Smooth muscle cell (in vitro differentiated cells): ENCODE results near the gene PPEF1. TPM values are rescaled to one million over a fixed set of nuclear protein-coding genes. Genes with fewer than 3 reads are reported as not detected.

Source experiments
- DNase-seq: peaks from one replicate; lab custom pipeline; 2025; ENCODE audit not compliant: unreplicated experiment; lab: John Stamatoyannopoulos, UW
- H2AFZ ChIP-seq: fragments of 200-600 bp; sonication (generic); 2 replicates; pipeline ENCODE4 v1.6.0; 2016; ENCODE audit warnings: antibody characterized with exemption, low read depth, mild to moderate bottlenecking
- H3F3A ChIP-seq: fragments of 200-600 bp; sonication (generic); 2 replicates; pipeline ENCODE4 v1.6.0; 2017; ENCODE audit warnings: antibody characterized with exemption, low read depth
- H3K27ac ChIP-seq: fragments of 200-600 bp; sonication (generic); 2 replicates; pipeline ENCODE4 v1.5.1; 2016; ENCODE audit warnings: low read depth, mild to moderate bottlenecking
- H3K27me3 ChIP-seq: fragments of 200-600 bp; sonication (generic); 2 replicates; pipeline ENCODE4 v1.6.1; 2016; ENCODE audit warnings: low read depth, mild to moderate bottlenecking
- H3K36me3 ChIP-seq: fragments of 200-600 bp; sonication (generic); 2 replicates; pipeline ENCODE4 v1.5.1; 2016; ENCODE audit warnings: low read depth
- H3K4me1 ChIP-seq: fragments of 200-600 bp; sonication (generic); 2 replicates; pipeline ENCODE4 v1.5.1; 2016; ENCODE audit warnings: low read depth
- H3K4me2 ChIP-seq: fragments of 200-600 bp; sonication (generic); 2 replicates; pipeline ENCODE4 v1.6.0; 2016; ENCODE audit warnings: mild to moderate bottlenecking
- H3K4me3 ChIP-seq: fragments of 200-600 bp; sonication (generic); 2 replicates; pipeline ENCODE4 v1.5.1; 2016; ENCODE audit warnings: mild to moderate bottlenecking
- H3K79me2 ChIP-seq: fragments of 200-600 bp; sonication (generic); 2 replicates; pipeline ENCODE4 v1.6.0; 2016; ENCODE audit warnings: low read depth, mild to moderate bottlenecking
- H3K9ac ChIP-seq: fragments of 200-600 bp; sonication (generic); 2 replicates; pipeline ENCODE4 v1.6.0; 2016; ENCODE audit warnings: low read depth
- H3K9me3 ChIP-seq: fragments of 200-600 bp; sonication (generic); replicated peaks from 2 replicates; pipeline ENCODE4 v1.5.1; 2016; ENCODE audit warnings: low read depth
- H4K20me1 ChIP-seq: fragments of 200-600 bp; sonication (generic); 2 replicates; pipeline ENCODE4 v1.6.0; 2016; ENCODE audit warnings: low read depth
- CTCF ChIP-seq: fragments of 200-600 bp; sonication (generic); IDR thresholded peaks from 2 replicates; pipeline ENCODE4 v1.5.1; 2017; ENCODE audit warnings: borderline replicate concordance, mild to moderate bottlenecking, antibody characterized with exemption; ENCODE audit not compliant: insufficient read depth, poor library complexity, severe bottlenecking
- WGBS: methylation state at CpG from one replicate; pipeline ENCODE4 v1.1.7; 2016; ENCODE audit warnings: low lambda C conversion rate; 5-methylcytosine and 5-hydroxymethylcytosine counted together
- polyA plus RNA-seq: library from polyadenylated mRNA; unstranded; fragments of >200 nt; fragmentation: Nextera tagmentation; extraction: Ambion mirVana; gene quantifications from 2 replicates; pipeline ENCODE4 v1.2.1, GENCODE V29; 2016
- total RNA-seq: library from RNA; depleted of rRNA; stranded (reverse); fragments of >200 nt; gene quantifications from 2 replicates; pipeline ENCODE4 v1.2.3, GENCODE V29; 2014

PPEF1 gene
- total and polyA plus RNA-seq, 2 experiments from 2014 or later: 0.32 to 0.40 TPM

DNA sequence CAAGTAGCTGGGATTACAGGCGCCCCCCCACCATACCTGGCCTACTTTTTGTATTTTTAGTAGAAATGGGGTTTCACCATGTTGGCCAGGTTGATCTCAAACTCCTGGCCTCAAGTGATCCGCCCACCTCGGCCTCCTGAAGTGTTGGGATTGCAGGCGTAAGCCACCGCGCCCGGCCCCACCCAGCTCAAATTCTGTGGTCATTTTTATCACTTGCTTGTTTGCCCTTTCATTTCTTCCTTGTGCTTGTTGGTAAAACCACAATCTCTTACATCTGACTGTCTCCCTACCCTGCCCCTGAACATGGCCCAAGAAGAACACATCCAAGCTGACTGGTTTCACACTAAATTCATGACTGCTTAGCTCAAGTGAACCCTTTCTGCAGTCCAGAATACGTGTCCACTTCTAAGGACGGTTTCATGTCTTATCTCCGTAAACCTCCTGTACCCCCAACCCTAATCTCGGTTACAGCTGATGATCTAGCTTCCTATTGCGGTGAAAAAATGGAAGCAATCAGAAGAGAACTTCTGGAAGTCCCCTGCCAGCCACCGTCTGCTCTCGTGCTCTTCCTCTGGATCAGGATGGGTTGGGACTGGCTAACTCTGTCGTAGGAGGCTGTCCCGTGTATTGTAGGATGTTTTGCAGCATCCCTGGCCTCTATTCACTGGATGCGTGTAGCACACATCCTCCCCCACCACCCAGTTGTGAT, 30.1 kb upstream of the PPEF1 start:
- Histone ChIP-seq H3F3A (no peaks in the 10 kb centered on the region), H3K4me3 (no peak overlapping the region), H3K79me2 (no peaks in the 10 kb centered on the region), H3K36me3 (no peaks in the 10 kb centered on the region), H3K27me3 (no peaks in the 10 kb centered on the region), H3K9me3 (no peaks in the 10 kb centered on the region), H4K20me1 (no peaks in the 10 kb centered on the region), H3K27ac (no peak overlapping the region), H3K4me2 (no peak overlapping the region), H3K4me1 (no peaks in the 10 kb centered on the region), H3K9ac (no peak overlapping the region), H2AFZ (no peak overlapping the region)
- DNase-seq: no peak
- no peak for TF ChIP-seq CTCF
- WGBS: 85% methylated on average over 17 of the region's 17 CpGs

DNA sequence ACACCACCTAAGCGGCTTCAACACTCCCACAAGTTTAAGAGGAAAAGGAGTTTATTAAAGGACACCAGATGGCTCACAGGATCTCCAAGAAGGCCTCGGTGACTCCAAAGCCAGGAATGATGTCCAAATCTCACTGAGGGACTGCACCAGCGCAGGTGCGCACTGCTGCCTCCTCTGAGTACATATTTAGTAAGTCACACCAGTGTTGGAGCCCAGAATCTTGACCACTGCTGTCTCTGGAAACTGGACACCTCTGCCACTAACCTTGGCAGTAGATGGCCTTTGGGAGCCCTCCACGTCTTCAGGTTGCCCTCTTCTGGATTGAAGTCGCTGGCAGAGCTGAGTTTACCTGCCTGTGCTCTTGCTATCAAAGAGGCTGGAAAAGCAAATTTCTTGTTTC, 25.4 kb upstream of the PPEF1 start:
- no peak overlapping the region for H3K4me3 ChIP-seq
- no peak overlapping the region for H3K9ac ChIP-seq
- WGBS: 79% methylated on average over 6 of the region's 6 CpGs
- no peak overlapping the region for H2AFZ ChIP-seq
- no peaks in the 10 kb centered on the region for H3F3A ChIP-seq
- DNase-seq: no peak
- H3K27me3 ChIP-seq: no peaks in the 10 kb centered on the region
- no peak for TF ChIP-seq CTCF
- H3K9me3 ChIP-seq: no peaks in the 10 kb centered on the region
- H3K4me2 ChIP-seq: no peak overlapping the region
- H3K79me2 ChIP-seq: no peaks in the 10 kb centered on the region
- no peaks in the 10 kb centered on the region for H4K20me1 ChIP-seq
- no peaks in the 10 kb centered on the region for H3K4me1 ChIP-seq
- H3K36me3 ChIP-seq: no peaks in the 10 kb centered on the region
- no peak overlapping the region for H3K27ac ChIP-seq

DNA sequence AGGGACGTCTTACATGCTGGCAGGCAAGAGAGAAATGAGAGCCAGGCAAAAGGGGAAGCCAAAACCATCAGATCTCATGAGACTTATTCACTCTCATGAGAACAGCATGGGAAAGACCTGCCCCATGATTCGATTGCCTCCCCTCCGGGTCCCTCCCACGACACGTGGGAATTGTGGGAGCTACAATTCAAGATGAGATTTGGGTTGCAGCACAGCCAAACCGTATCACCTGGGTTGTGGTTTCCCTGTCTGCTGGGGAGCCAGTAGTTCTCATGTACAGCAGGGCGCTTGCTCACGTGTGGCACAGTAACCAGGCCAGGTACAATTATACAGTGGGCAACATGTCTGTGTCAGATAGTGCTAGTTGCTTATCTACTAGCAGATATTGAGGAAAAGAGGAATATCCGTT, 24.5 kb upstream of the PPEF1 start:
- H3K27me3 ChIP-seq: no peaks in the 10 kb centered on the region
- no peaks in the 10 kb centered on the region for H4K20me1 ChIP-seq
- 78% methylated on average over 9 of the region's 9 CpGs for WGBS
- H3F3A ChIP-seq: no peaks in the 10 kb centered on the region
- H3K9ac ChIP-seq: no peak overlapping the region
- no peak overlapping the region for H3K4me3 ChIP-seq
- no peaks in the 10 kb centered on the region for H3K79me2 ChIP-seq
- no peak for DNase-seq
- H2AFZ ChIP-seq: no peak overlapping the region
- H3K9me3 ChIP-seq: no peaks in the 10 kb centered on the region
- no peak for TF ChIP-seq CTCF
- no peaks in the 10 kb centered on the region for H3K36me3 ChIP-seq
- H3K4me2 ChIP-seq: no peak overlapping the region
- H3K4me1 ChIP-seq: no peaks in the 10 kb centered on the region
- H3K27ac ChIP-seq: no peak overlapping the region
